Adrenal gland (tissue), 12 donors: ENCODE results near the gene TEX29. TPM values are rescaled to one million over a fixed set of nuclear protein-coding genes. Genes with fewer than 3 reads are reported as not detected.

ENCODE experiments used
- DNase-seq, 7 donors: peaks; one replicate each; pipeline ENCODE4 v3.0.0-alpha.2; 2019 to 2020
- H3K27ac ChIP-seq, 5 donors: fragments of 200-600 bp; sonication (generic) in 4 of 5; 1 replicate in 3 of 5; 2 replicates in 2 of 5; pipeline versions ENCODE4 v1.5.1 to v1.8.0; 2016 to 2020; ENCODE audit warnings: mild to moderate bottlenecking in 1 of 5
- H3K27me3 ChIP-seq: fragments of 200-600 bp; 2 replicates; pipeline ENCODE4 v1.8.0; 2021
- H3K36me3 ChIP-seq, 2 donors: fragments of 200-600 bp; replicated peaks in 1 of 2; 1 replicate in 1 of 2; 2 replicates in 1 of 2; pipeline versions ENCODE4 v1.5.1 to v1.8.0; 2018 to 2022
- H3K4me1 ChIP-seq, 2 donors: fragments of 200-600 bp; replicated peaks in 1 of 2; 1 replicate in 1 of 2; 2 replicates in 1 of 2; pipeline versions ENCODE4 v1.5.1 to v1.8.0; 2018 to 2021
- H3K4me3 ChIP-seq, 4 donors: fragments of 200-600 bp; sonication (generic) in 3 of 4; one replicate each; pipeline ENCODE4 v1.5.1; 2016 to 2018
- H3K9me3 ChIP-seq, 3 donors: fragments of 200-600 bp; sonication (generic) in 1 of 3; replicated peaks in 1 of 3; 1 replicate in 2 of 3; 2 replicates in 1 of 3; pipeline versions ENCODE4 v1.5.1 to v1.8.0; 2016 to 2021
- CTCF ChIP-seq, 6 experiments: fragments of 450-650 bp in 4 of 6; fragments of 200-600 bp in 2 of 6; sonication (generic) in 1 of 6; IDR thresholded peaks; 1 replicate in 5 of 6; 2 replicates in 1 of 6; pipeline versions ENCODE4 v1.5.1 to v1.8.0; 2016 to 2021; ENCODE audit warnings: antibody characterized with exemption in 6 of 6, mild to moderate bottlenecking in 2 of 6, moderate library complexity in 1 of 6
- POLR2A ChIP-seq, 2 donors: fragments of 450-650 bp; IDR thresholded peaks; one replicate each; pipeline ENCODE4 v1.6.1; 2017; ENCODE audit warnings: antibody characterized with exemption in 2 of 2, mild to moderate bottlenecking in 2 of 2, moderate library complexity in 1 of 2
- whole genome bisulfite sequencing, 4 donors: extraction: QIAGEN DNeasy Blood & Tissue Kit in 2 of 4; methylation state at CpG; one replicate each; pipeline versions ENCODE4 v1.1.5 to v1.1.7; 2013 to 2017; 5-methylcytosine and 5-hydroxymethylcytosine counted together
- intact Hi-C, 2 donors: fragments of 100-400 bp; cut with DNase I; formaldehyde crosslinking; loops; one replicate each; pipeline versions ENCODE4 v1.14.1 to v1.15.0; 2022 to 2023
- polyA plus RNA-seq, 3 donors: library from polyadenylated mRNA; stranded (reverse); fragments of 200-250 nt in 2 of 3; fragments of 350-450 nt in 1 of 3; fragmentation: Illumina TruSeq in 1 of 3; extraction: RNeasy Lipid Tissue Mini Kit (QIAGEN cat#74804) in 1 of 3; gene quantifications; one replicate each; pipeline ENCODE4 v1.2.3, GENCODE V29; 2013 to 2014
- total RNA-seq, 9 donors: library from RNA; depleted of rRNA in 4 of 9; stranded (reverse); fragments of >200 nt in 4 of 9; fragments of 120-200 nt in 1 of 9; fragmentation: NEBNext Ultra II Directional in 1 of 9; extraction: Animal tissue kit (Norgen Biotek cat#: 25700) in 1 of 9; gene quantifications; one replicate each; pipeline versions ENCODE4 v1.1.0 to v1.2.4, GENCODE V29; 2013 to 2023
- donor health status: healthy with polysubstance abuse.
- donor health status: Bipolar disorder and iron deficiency.
- donor health status: DM: yes; HTN: yes; CAD: no.
- donor health status: DM: no; HTN: no; CAD: no.
- donor health status: DM: no; HTN: no; CAD: no.
- donor health status: DM: yes; HTN: yes; CAD: no.

Gene TEX29
- total and polyA plus RNA-seq, 12 donors, result 0.28 to 4.0 (median 0.34) TPM; not detected in 7

- DNase-seq, result no peak
- WGBS, 4 donors, result 86 to 91% (median 90%) methylated on average over 9 of the region's 9 CpGs
- Histone ChIP-seq H3K27ac (no peak overlapping the region), H3K4me1 (no peaks in the 10 kb centered on the region), H3K9me3 (no peaks in the 10 kb centered on the region), H3K4me3 (no peak overlapping the region), H3K27me3 (no peaks in the 10 kb centered on the region), H3K36me3 (no peaks in the 10 kb centered on the region)
- TF ChIP-seq POLR2A (IDR thresholded peaks at IDR 0.05), result no peak
- TF ChIP-seq CTCF (IDR thresholded peaks at IDR 0.05), result no peak
- intact Hi-C loops, result no loop called here
Observed at GRCh38 chr13:111336666-111337065, 16.2 kb downstream of the TEX29 start.

- 78 to 94% (median 87%) methylated on average over 3 to 4 of the region's 4 CpGs for WGBS, 4 donors
- DNase-seq, result no peak
- intact Hi-C loops, result no loop called here
- H3K27me3 ChIP-seq, result no peaks in the 10 kb centered on the region
- no peaks in the 10 kb centered on the region for H3K9me3 ChIP-seq
- H3K27ac ChIP-seq, result no peak overlapping the region
- no peaks in the 10 kb centered on the region for H3K4me1 ChIP-seq
- TF ChIP-seq POLR2A (IDR thresholded peaks at IDR 0.05), result no peak
- no peak for TF ChIP-seq CTCF (IDR thresholded peaks at IDR 0.05)
- no peaks in the 10 kb centered on the region for H3K36me3 ChIP-seq
- no peak overlapping the region for H3K4me3 ChIP-seq
Observed at GRCh38 chr13:111337206-111337605, 16.8 kb downstream of the TEX29 start.

- H3K27ac ChIP-seq, result no peak overlapping the region
- H3K36me3 ChIP-seq, result no peaks in the 10 kb centered on the region
- H3K27me3 ChIP-seq, result no peaks in the 10 kb centered on the region
- H3K4me1 ChIP-seq, result no peaks in the 10 kb centered on the region
- no peak for TF ChIP-seq CTCF (IDR thresholded peaks at IDR 0.05)
- TF ChIP-seq POLR2A (IDR thresholded peaks at IDR 0.05), result no peak
- no peak overlapping the region for H3K4me3 ChIP-seq
- DNase-seq, result no peak
- 80 to 94% (median 90%) methylated on average over 4 to 9 of the region's 9 CpGs for WGBS, 4 donors
- intact Hi-C loops, result no loop called here
- H3K9me3 ChIP-seq, result no peaks in the 10 kb centered on the region
Observed at GRCh38 chr13:111337741-111338140, 17.3 kb downstream of the TEX29 start.

GRCh38 chr13:111338841-111339240 is 18.4 kb downstream of the TEX29 start:
- WGBS, 4 donors, result 86 to 95% (median 90%) methylated on average over 6 to 11 of the region's 11 CpGs
- Histone ChIP-seq H3K9me3 (no peaks in the 10 kb centered on the region), H3K36me3 (no peaks in the 10 kb centered on the region), H3K4me3 (no peak overlapping the region), H3K27ac (no peak overlapping the region), H3K4me1 (no peaks in the 10 kb centered on the region), H3K27me3 (no peaks in the 10 kb centered on the region)
- intact Hi-C loops, result no loop called here
- DNase-seq, result no peak
- TF ChIP-seq POLR2A (IDR thresholded peaks at IDR 0.05), result no peak
- TF ChIP-seq CTCF (IDR thresholded peaks at IDR 0.05), result no peak
